Activated naive CD4-positive, alpha-beta T cell treated with Interleukin-2 at 50 U/mL for 16 hours (primary cell): ENCODE measurements around the gene KCND2.
"Not testable (repeated sequence)": the region's sequence is repeated elsewhere in the genome, so short reads cannot be mapped to it uniquely, and the experiment has no call there.

Source experiments
- DNase-seq: peaks from one replicate; pipeline ENCODE4 v3.0.0-alpha.2; 2020

KCND2 gene

GRCh38 chr7:120272701-120273475, at the start of gene KCND2:
KCND2 (plus strand) TSS chr7:120273175.
- DNase-seq = no peak

- no peak for DNase-seq
Measured at GRCh38 chr7:120226188-120226587, 46.8 kb upstream of the KCND2 start.

GRCh38 chr7:120227255-120227654, 45.7 kb upstream of the KCND2 start:
- no peak for DNase-seq

DNA sequence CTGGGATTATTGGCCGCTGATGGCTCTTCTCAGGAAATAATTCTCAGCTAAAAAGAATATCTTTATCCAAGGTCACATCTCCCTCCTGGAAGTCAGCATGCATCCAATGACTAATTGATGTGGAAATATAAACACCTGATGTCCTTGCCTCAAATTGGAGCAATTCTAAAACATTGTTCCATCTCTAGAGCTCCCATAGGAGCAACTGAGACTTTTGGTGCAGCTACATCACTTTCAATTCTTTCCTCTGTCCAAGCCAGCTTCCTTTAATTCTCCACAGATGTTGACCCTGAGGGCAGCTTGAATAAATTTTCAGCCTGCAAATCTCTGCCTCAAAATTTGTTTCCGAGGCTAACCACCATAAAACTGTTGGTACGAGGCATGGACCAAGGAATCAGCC, 43.9 kb upstream of the KCND2 start:
- DNase-seq = no peak

DNA sequence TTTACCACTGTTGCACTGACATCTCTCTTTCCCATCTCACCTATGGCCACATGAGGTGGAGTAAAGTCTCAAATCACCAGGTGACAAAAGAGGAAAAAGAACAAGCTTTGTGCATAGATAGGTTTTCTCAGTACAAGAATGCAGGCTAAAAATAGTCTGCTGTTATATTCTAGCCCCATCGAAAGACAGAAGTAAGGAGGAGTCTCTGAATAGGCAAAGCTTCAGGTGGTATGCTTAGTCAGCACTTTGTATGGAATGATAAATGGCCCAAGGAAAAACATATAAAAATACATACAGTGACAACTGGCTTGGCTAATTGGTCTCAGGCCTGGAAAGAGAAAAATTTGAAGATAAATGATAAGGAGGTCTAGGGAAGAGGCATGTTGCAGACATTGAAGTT, 39.6 kb upstream of the KCND2 start:
- no peak for DNase-seq

- not testable (repeated sequence) for DNase-seq
Measured at GRCh38 chr7:120240350-120240749, 32.6 kb upstream of the KCND2 start.

- DNase-seq = no peak
Measured at GRCh38 chr7:120241973-120242372, 31.0 kb upstream of the KCND2 start.

DNA sequence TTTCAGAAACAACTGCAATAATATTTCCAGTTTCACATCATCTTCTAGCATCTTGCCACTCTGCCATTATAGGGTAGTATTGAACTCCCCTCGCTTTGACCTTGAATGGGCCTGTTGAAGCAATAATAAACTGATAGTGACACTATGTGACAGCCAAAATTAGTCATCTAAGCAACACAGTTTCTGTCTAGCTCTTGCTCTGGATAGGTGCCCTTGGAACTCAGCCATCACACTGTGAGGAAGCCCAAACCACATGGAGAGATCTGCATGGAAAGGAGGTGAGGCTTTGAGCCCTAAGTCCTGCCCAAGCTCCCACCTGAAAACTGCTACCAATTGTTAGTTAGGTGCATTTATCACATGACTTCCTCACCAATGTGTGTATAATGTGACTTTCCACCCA, 18.1 kb upstream of the KCND2 start:
- DNase-seq = no peak

DNA sequence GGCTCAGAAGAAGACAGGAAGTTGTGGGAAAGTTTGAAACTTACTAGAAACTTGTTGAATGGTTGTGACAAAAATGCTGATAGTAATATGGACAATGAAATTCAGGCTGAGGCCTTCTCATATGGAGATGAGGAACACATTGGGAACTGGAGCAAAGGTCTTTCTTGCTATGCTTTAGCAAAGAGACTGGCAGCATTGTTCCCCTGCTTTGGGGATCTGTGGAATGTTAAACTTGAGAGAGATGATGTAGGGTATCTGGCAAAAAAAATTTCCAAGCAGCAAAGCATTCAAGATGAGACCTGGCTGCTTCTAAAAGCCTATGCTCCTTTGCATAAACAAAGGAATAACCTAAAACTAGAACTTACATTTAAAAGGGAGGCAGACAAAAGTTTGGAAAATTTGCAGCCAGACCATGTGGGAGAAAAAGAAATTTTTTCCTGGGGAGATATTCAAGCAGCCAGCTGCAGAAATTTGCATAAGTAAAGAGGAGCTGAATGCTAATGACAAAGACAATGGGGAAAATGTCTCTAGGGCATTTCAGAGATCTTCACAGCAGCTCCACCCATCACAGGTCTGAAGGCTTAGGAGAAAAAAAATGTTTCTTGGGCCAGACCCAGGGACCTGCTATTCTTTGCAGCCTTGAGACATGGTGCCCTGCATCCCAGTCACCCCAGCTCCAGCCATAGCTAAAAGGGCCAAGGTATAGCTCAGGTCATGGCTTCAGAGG, 16.5 kb upstream of the KCND2 start:
- DNase-seq = no peak

- no peak for DNase-seq
Measured at GRCh38 chr7:120259386-120259785, 13.6 kb upstream of the KCND2 start.

DNA sequence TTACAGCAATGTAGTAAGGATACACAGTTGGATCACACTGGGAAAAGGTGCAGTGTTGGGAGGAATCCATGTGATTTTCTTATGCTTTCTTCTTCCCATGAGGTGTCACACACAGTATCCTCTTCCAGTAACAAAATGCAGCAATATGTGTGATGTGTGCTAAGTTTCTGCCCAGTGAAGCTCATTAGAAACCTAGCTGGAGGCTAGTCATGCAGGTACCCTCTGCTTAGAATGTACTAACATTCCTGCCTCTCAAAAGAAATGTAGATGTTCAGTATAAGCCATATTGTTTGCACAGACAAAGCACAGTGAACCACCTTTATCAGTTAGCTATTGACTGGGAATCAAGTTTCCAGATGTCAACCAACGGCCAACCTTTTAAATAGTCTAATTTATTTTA, 12.9 kb upstream of the KCND2 start:
- no peak for DNase-seq

DNA sequence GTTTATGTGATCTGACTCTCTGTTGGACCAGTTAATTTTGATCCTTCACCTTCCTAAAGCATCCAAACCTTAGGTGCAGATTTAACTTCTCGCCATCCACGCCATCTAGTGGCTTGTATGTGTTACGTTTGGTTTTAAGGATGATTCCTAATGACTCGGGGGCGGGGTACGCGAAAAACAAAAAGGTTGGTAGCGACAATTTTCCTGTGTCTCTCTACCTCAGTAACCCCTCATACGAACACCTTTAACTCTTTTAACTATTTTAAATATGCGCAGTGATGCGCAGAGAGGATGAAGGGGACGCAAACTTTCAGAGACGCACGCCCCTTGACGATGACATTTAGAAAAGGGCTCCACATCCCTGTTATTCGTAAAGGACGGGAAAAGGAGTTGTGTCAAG, 714 bp upstream of the KCND2 start:
- DNase-seq = no peak

- no peak for DNase-seq
Measured at GRCh38 chr7:120273476-120273975, 551 bp downstream of the KCND2 start.

DNA sequence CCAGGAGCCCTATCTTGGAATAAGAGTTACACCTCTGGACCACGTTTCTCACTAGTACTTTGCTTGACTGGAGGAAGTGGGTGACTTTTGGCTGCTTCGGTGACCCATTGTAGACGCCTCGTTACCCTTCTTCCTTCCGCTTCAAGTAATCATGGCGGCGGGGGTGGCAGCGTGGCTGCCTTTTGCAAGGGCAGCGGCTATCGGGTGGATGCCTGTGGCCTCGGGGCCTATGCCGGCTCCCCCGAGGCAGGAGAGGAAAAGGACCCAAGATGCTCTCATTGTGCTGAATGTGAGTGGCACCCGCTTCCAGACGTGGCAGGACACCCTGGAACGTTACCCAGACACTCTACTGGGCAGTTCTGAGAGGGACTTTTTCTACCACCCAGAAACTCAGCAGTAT, 1.5 kb downstream of the KCND2 start:
- no peak for DNase-seq

- no peak for DNase-seq
Measured at GRCh38 chr7:120274899-120275298, 1.9 kb downstream of the KCND2 start.

GRCh38 chr7:120276720-120277119, 3.7 kb downstream of the KCND2 start:
- DNase-seq = no peak

DNA sequence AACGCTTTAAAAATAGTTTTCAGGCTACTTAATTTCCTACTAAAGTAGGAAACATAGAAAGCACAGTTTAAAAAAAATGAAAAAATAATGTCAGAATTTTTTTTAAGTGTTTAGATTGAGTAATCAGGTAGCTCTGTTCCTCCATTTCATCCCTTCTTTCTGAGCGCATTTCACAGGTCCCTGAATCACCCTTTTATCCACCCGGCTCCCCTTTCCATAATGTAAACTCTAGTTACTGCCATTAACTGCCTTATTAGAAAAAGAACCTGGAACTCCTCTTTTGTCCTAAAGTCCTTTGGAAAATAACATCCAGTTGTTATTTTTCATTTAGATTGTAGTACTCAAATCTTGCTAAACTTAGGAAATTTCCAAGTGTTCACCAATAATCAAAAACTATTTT, 5.8 kb downstream of the KCND2 start:
- no peak for DNase-seq

DNA sequence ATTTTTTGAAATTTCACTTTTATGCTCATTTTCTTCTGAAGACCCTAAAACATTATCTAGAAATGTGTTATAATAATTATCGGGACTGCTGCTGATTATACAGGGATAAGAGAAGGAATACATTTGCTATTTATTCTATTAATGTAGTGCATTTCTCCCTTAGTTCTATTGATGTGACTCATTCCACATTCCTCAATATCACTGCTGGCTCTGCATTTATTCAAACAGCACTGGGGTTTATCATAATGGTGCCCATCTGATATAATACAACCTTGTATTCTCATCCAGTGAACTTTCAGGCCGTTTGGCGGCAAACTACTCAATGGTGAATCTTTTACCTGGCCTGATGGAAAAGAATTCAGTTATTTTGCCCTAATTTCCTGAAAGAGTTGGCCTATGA, 7.8 kb downstream of the KCND2 start:
- DNase-seq = no peak

- no peak for DNase-seq
Measured at GRCh38 chr7:120293027-120293426, 20.1 kb downstream of the KCND2 start.

DNA sequence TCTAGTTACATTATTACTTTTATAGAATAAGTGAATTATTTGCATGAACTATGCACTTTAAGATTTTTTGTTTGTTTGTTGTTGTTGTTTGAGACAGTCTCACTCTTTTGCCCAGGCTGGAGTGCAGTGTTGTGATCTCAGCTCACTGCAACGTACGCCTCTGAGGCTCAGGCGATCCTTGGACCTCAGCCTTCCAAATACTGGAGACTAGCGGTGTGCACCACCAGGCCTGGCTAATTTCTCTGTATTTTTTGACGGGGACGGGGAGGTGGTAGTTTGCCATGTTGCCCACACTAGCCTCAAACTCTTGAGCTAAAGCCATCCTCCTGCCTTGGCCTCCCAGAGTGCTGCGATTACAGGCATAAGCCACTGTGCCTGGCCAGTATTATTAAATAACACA, 29.2 kb downstream of the KCND2 start:
- no peak for DNase-seq

- DNase-seq = no peak
Measured at GRCh38 chr7:120303105-120303504, 30.1 kb downstream of the KCND2 start.

DNA sequence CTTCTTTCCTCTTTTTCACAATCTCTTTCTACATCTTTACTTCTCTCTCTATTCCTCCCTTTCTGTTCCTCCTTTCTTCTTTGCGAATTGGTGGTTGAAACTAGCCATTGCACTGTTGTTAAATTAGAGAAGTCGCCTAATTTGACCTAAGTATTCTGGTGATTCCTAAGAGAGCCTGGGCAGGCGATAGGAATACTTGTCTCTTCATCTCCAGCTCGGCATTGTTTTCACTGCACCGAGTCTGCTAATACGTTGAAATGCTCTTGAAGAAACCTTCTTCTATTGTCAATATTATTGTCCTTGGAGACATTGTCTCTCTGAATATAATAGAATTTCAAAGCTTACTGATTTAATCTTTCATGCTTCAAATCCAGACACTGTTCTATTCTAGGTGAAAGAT, 31.7 kb downstream of the KCND2 start:
- DNase-seq = no peak

DNA sequence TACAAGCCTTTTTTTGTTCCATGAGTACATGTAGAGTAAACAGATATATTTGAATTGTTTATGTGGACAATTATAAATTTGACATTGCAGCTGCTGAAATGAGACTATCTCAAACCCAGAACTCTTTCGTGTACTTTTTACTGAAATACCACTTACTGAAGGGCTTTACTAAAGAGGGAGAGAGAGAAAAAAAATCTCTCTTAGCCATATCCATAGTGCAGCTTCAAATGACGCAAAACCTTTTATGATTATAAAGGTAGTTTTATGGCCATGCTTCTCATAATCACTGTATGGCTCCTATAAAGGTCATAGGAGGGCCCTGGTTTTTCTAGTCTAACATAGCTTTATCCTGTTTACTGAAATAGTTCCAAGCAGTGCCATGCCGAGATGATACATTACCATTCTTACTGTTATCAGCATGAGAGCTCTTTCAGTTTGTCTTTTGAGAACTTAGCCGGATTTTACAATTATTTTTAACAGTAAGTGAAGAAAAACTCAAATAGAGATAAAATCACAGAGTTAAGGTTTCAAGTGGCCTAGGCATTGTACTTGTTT, 35.1 kb downstream of the KCND2 start:
- DNase-seq = no peak
